ENCODE data around the gene C10orf90. TPM values are rescaled to one million over a fixed set of nuclear protein-coding genes. Genes with fewer than 3 reads are reported as not detected.

The C10orf90 gene
- total and polyA plus RNA-seq, 2 of the 8 experiments (the other 6 are each of a cell fraction or from before 2014, with no cell fraction given): 0.21 TPM; not detected in 1

DNA sequence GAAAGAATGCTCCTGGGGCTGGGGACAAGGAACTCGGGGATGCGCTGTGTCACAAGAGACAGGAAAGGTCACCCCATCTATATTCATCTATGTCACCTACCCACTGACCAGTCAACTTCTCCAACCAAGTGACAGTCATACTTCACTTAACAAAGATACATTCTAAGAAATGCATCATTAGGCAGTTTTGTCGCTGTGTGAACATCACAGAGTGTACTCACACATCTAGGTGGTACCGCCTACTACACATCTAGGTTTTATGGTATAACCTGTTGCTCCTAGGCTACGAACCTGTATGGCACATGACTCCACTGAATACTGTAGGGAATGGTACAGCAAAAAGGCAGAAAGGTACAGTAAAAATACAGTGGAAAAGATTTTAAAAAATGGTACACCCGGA is 278.4 kb downstream of the C10orf90 start (continued):
- no peak for TF ChIP-seq GABPA (IDR thresholded peaks at IDR 0.05; ENCODE audit: borderline replicate concordance, insufficient read depth, low read length)
- no peak for TF ChIP-seq JUND (IDR thresholded peaks at IDR 0.05; ENCODE audit: low read length)
- TF ChIP-seq POLR2A (IDR thresholded peaks at IDR 0.05; ENCODE audit: control extremely low read depth in 1 of 2, low read depth in 2 of 2, low read length in 2 of 2): no peak
- no peak for TF ChIP-seq SIN3A (conservative IDR thresholded peaks at IDR 0.05 in 1 of 2, IDR thresholded peaks at IDR 0.05 in 1 of 2; ENCODE audit: low read depth in 1 of 2, low read length in 2 of 2)
- no peak for TF ChIP-seq CHD1 (IDR thresholded peaks at IDR 0.05; ENCODE audit: low read depth, low read length)
- no peak for TF ChIP-seq ZNF274 (IDR thresholded peaks at IDR 0.05; ENCODE audit: borderline replicate concordance, extremely low read depth, low read length)
- no peak for TF ChIP-seq MAFK (IDR thresholded peaks at IDR 0.05; ENCODE audit: low read depth, low read length)
- no peak for TF ChIP-seq BACH1 (IDR thresholded peaks at IDR 0.05; ENCODE audit: low read length)
- no peak for TF ChIP-seq RBBP5 (IDR thresholded peaks at IDR 0.05; ENCODE audit: borderline replicate concordance, low read depth, low read length)
- no peak for TF ChIP-seq POLR2AphosphoS5 (IDR thresholded peaks at IDR 0.05; ENCODE audit: low read depth, low read length)

Data from H1 (cell line).